CD4-positive, alpha-beta T cell treated with Interleukin-15 for 1 hour (primary cell): ENCODE results near the gene KCNIP4.
"Not testable (repeated sequence)": the region's sequence is repeated elsewhere in the genome, so short reads cannot be mapped to it uniquely, and the experiment has no call there.

Experiments
- DNase-seq: peaks from one replicate; pipeline ENCODE4 v3.0.0-alpha.2; 2020

KCNIP4 gene

GRCh38 chr4:20825505-20825904 is 1123.1 kb downstream of the KCNIP4 start:
- DNase-seq, result no peak

GRCh38 chr4:20816287-20816686 is 1132.3 kb downstream of the KCNIP4 start:
- no peak for DNase-seq

- no peak for DNase-seq
Observed at GRCh38 chr4:20813700-20814099, 1134.9 kb downstream of the KCNIP4 start.

GRCh38 chr4:20809812-20810211 is 1138.8 kb downstream of the KCNIP4 start:
- no peak for DNase-seq

GRCh38 chr4:20805716-20806115 is 1142.9 kb downstream of the KCNIP4 start:
- no peak for DNase-seq

GRCh38 chr4:20787940-20788665 is 1160.5 kb downstream of the KCNIP4 start:
- DNase-seq, result no peak

- not testable (repeated sequence) for DNase-seq
Observed at GRCh38 chr4:20783134-20783533, 1165.4 kb downstream of the KCNIP4 start.

GRCh38 chr4:20778896-20779295 is 1169.7 kb downstream of the KCNIP4 start:
- no peak for DNase-seq

- no peak for DNase-seq
Observed at GRCh38 chr4:20773144-20773997, 1175.2 kb downstream of the KCNIP4 start.

GRCh38 chr4:20764366-20764992 is 1184.1 kb downstream of the KCNIP4 start:
- no peak for DNase-seq

- no peak for DNase-seq
Observed at GRCh38 chr4:20761826-20762225, 1186.7 kb downstream of the KCNIP4 start.

GRCh38 chr4:20761382-20761781 is 1187.2 kb downstream of the KCNIP4 start:
- no peak for DNase-seq

- DNase-seq, result no peak
Observed at GRCh38 chr4:20760053-20760452, 1188.5 kb downstream of the KCNIP4 start.

GRCh38 chr4:20754036-20754435 is 1194.5 kb downstream of the KCNIP4 start:
- no peak for DNase-seq

- no peak for DNase-seq
Observed at GRCh38 chr4:20752641-20753040, 1195.9 kb downstream of the KCNIP4 start.

- not testable (repeated sequence) for DNase-seq
Observed at GRCh38 chr4:20746000-20746399, 1202.6 kb downstream of the KCNIP4 start.

GRCh38 chr4:20735931-20736330 is 1212.6 kb downstream of the KCNIP4 start:
- no peak for DNase-seq

GRCh38 chr4:20724915-20725314 is 1223.7 kb downstream of the KCNIP4 start:
- no peak for DNase-seq

- no peak for DNase-seq
Observed at GRCh38 chr4:20723463-20723862, 1225.1 kb downstream of the KCNIP4 start.

GRCh38 chr4:20723019-20723418 is 1225.6 kb downstream of the KCNIP4 start:
- no peak for DNase-seq

GRCh38 chr4:20711335-20711734 is 1237.2 kb downstream of the KCNIP4 start:
- DNase-seq, result no peak

GRCh38 chr4:20700007-20700761 is 1248.4 kb downstream of the KCNIP4 start, which contains the start of gene PACRGL:
TSS of gene PACRGL (plus strand) at chr4:20700458. CDS start at chr4:20704482, 4,024 bp downstream.
- DNase-seq, result peak; percentile 93

GRCh38 chr4:20698820-20699219 is 1249.8 kb downstream of the KCNIP4 start:
- DNase-seq, result no peak
